CD4-positive, CD25-positive, alpha-beta regulatory T cell (primary cell): ENCODE results near the gene MRPL23. TPM values are rescaled to one million over a fixed set of nuclear protein-coding genes. Genes with fewer than 3 reads are reported as not detected.

ENCODE experiments used
- ATAC-seq, 2 donors: fragments of 150-1000 bp; cut with Tn5 transposase; one replicate each; pipeline ENCODE4 v1.10.0; 2021; ENCODE audit warnings: low read depth in 2 of 2, moderate number of reproducible peaks in 2 of 2, moderate library complexity in 1 of 2
- DNase-seq, 3 donors: peaks; one replicate each; pipeline versions ENCODE4 v3.0.0 to v3.0.0-alpha.2; 2012 to 2022; ENCODE audit warnings: mixed read lengths in 1 of 3
- H3K27ac ChIP-seq: one replicate; pipeline ENCODE4 v1.7.0; 2013; ENCODE audit warnings: mild to moderate bottlenecking, low read length; ENCODE audit not compliant: insufficient read depth, poor library complexity, severe bottlenecking
- H3K27me3 ChIP-seq: one replicate; pipeline ENCODE4 v1.7.0; 2013; ENCODE audit warnings: low read length; ENCODE audit not compliant: control insufficient read depth, insufficient read depth
- H3K36me3 ChIP-seq: one replicate; pipeline ENCODE4 v1.7.0; 2013; ENCODE audit warnings: mild to moderate bottlenecking, low read length, moderate library complexity; ENCODE audit not compliant: control insufficient read depth, insufficient read depth
- H3K4me1 ChIP-seq: 2 replicates; pipeline ENCODE4 v1.7.0; 2013; ENCODE audit warnings: mild to moderate bottlenecking, low read length; ENCODE audit not compliant: insufficient read depth, control insufficient read depth, poor library complexity, severe bottlenecking
- H3K4me3 ChIP-seq: one replicate; pipeline ENCODE4 v1.7.0; 2013; ENCODE audit warnings: low read depth, mild to moderate bottlenecking, low read length, moderate library complexity
- H3K9me3 ChIP-seq, 2 experiments: 1 replicate in 1 of 2; 2 replicates in 1 of 2; pipeline ENCODE4 v1.7.0; 2013; ENCODE audit warnings: low read length in 2 of 2, mild to moderate bottlenecking in 1 of 2, moderate library complexity in 1 of 2; ENCODE audit not compliant: control insufficient read depth in 2 of 2
- H3K27ac Mint-ChIP-seq, 3 donors: one replicate each; pipeline ENCODE4 v1.8.0; 2020 to 2022; ENCODE audit warnings: mild to moderate bottlenecking in 3 of 3, mixed read lengths in 3 of 3, moderate library complexity in 2 of 3
- H3K27me3 Mint-ChIP-seq: one replicate; pipeline ENCODE4 v1.8.0; 2022; ENCODE audit warnings: mild to moderate bottlenecking, mixed read lengths
- H3K36me3 Mint-ChIP-seq: one replicate; pipeline ENCODE4 v1.8.0; 2020; ENCODE audit warnings: mixed read lengths
- H3K4me1 Mint-ChIP-seq, 4 donors: one replicate each; pipeline ENCODE4 v1.8.0; 2020 to 2022; ENCODE audit warnings: mixed read lengths in 4 of 4, mild to moderate bottlenecking in 1 of 4
- H3K4me3 Mint-ChIP-seq, 4 donors: one replicate each; pipeline ENCODE4 v1.8.0; 2020 to 2022; ENCODE audit warnings: mild to moderate bottlenecking in 4 of 4, mixed read lengths in 4 of 4, moderate library complexity in 3 of 4
- H3K9me3 Mint-ChIP-seq, 7 donors: one replicate each; pipeline ENCODE4 v1.8.0; 2020 to 2022; ENCODE audit warnings: mixed read lengths in 7 of 7, mild to moderate bottlenecking in 3 of 7, moderate library complexity in 2 of 7
- polyA plus RNA-seq, 4 donors: library from polyadenylated mRNA; unstranded; fragments of 300-500 nt; fragmentation: Illumina TruSeq; gene quantifications; one replicate each; pipeline ENCODE4 v1.2.3, GENCODE V29; 2021
- total RNA-seq: library from RNA; stranded (reverse); gene quantifications from one replicate; pipeline ENCODE4 v1.2.3, GENCODE V29; 2022

Gene MRPL23
- total and polyA plus RNA-seq, 5 donors from 2014 or later = 19.8 to 84.1 (median 27.6) TPM

DNA sequence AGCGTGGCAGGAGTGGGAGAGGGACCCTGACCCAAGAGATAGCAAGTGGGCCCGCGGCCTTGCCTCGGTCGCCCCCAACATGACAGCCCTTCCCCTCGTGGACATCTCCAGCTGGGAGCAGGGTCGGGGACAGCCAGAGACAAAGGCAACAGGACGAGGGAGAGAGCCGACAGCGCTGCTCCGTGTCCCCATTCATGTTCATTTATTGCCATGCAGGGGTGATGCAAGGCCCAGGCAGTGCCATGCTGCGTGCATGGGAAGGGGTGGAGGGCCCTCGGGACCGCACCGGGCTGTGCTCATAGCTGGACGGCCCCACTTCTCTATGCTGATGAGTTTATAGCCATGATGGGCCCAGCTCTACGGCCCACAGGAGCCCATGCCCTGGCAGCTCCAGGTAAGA lies 12.7 kb downstream of the MRPL23 start:
- Mint-ChIP-seq H3K27me3 (no peaks in the 10 kb centered on the region), H3K9me3 (no peaks in the 10 kb centered on the region), H3K36me3 (no peaks in the 10 kb centered on the region), H3K4me3 (no peak overlapping the region), H3K27ac (no peak overlapping the region), H3K4me1 (no peaks in the 10 kb centered on the region)
- DNase-seq = no peak
- no peak for ATAC-seq
- no peaks in the 10 kb centered on the region for H3K36me3 ChIP-seq
- H3K9me3 ChIP-seq = no peaks in the 10 kb centered on the region
- no peaks in the 10 kb centered on the region for H3K27me3 ChIP-seq
- no peak overlapping the region for H3K4me3 ChIP-seq
- no peak overlapping the region for H3K27ac ChIP-seq
- no peaks in the 10 kb centered on the region for H3K4me1 ChIP-seq

DNA sequence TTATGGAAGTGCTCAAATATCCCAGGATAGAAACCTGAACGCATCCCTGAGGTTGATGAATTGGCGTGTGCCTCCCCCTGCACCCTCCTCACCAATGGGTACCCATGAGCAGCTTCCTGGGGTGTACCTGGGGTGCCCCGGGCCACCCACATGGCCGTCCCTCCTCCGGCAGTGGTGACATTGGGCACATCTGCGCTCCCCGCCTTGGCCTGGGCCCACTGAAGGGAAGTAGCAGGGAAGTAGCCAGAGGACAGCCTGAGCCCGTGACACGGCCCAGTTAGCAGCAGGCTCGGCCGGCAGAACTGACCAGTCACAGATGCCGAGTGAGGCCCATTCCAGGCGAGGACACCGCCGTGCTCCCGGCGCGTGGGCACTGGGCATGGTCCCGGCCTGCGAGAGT lies 16.7 kb downstream of the MRPL23 start:
- no peak overlapping the region for H3K27ac ChIP-seq
- Mint-ChIP-seq H3K9me3 (no peaks in the 10 kb centered on the region), H3K27me3 (no peaks in the 10 kb centered on the region), H3K4me1 (no peaks in the 10 kb centered on the region), H3K27ac (no peak overlapping the region), H3K36me3 (no peaks in the 10 kb centered on the region), H3K4me3 (no peak overlapping the region)
- ATAC-seq (no peak), DNase-seq (no peak)
- H3K4me1 ChIP-seq = no peaks in the 10 kb centered on the region
- no peaks in the 10 kb centered on the region for H3K9me3 ChIP-seq
- no peak overlapping the region for H3K4me3 ChIP-seq
- no peaks in the 10 kb centered on the region for H3K36me3 ChIP-seq
- H3K27me3 ChIP-seq = no peaks in the 10 kb centered on the region

DNA sequence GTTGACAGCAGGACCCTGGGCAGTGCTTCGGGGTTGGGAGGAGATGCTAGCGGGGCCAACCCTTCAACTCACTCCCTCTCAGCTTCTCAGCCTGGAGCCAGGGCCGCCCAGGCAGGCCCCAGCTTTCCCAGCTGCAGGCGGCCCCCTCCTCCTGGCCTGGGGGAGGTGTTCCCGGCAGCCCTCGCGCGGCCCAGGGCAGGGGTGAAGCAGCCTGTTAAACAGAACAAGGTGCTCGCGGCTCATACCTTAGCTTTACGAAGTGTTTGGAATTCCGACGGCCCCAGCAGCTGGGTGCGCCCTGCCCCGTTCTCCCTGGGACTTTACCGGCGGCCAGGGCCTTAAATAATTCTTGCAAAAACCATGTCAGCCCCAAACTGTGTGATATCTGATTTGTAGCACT lies 17.2 kb downstream of the MRPL23 start:
- H3K9me3 ChIP-seq = no peaks in the 10 kb centered on the region
- H3K4me1 Mint-ChIP-seq = no peaks in the 10 kb centered on the region
- ATAC-seq (no peak), DNase-seq (no peak)
- no peaks in the 10 kb centered on the region for H3K27me3 ChIP-seq
- no peak overlapping the region for H3K4me3 ChIP-seq
- no peaks in the 10 kb centered on the region for H3K4me1 ChIP-seq
- H3K4me3 Mint-ChIP-seq = no peak overlapping the region
- H3K27ac Mint-ChIP-seq = no peak overlapping the region
- no peak overlapping the region for H3K27ac ChIP-seq
- no peaks in the 10 kb centered on the region for H3K9me3 Mint-ChIP-seq
- no peaks in the 10 kb centered on the region for H3K27me3 Mint-ChIP-seq
- no peaks in the 10 kb centered on the region for H3K36me3 Mint-ChIP-seq
- no peaks in the 10 kb centered on the region for H3K36me3 ChIP-seq

DNA sequence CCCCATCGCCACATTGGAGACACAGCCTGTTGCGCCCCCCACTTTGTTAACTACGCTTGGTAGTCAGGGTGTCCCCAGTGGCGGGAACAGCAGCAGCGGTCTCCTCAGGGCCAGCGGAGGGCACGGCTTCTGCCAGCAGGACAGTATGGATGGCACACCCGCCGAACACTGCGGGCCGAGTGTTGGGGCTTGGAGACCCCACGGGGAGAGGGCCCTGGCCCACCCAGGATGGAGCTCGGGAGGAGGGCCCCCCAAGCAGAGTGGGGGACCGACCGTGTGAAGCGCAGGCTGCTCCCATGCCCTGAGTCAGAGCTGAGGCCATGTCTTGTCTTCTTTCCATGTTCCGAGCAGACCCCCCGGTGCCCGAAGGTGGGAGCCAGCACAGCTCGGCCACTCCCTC lies 17.8 kb downstream of the MRPL23 start:
- Mint-ChIP-seq H3K4me3 (no peak overlapping the region), H3K27me3 (no peaks in the 10 kb centered on the region), H3K9me3 (no peaks in the 10 kb centered on the region), H3K4me1 (no peaks in the 10 kb centered on the region), H3K36me3 (no peaks in the 10 kb centered on the region), H3K27ac (no peak overlapping the region)
- no peaks in the 10 kb centered on the region for H3K27me3 ChIP-seq
- H3K27ac ChIP-seq = no peak overlapping the region
- no peak overlapping the region for H3K4me3 ChIP-seq
- DNase-seq (no peak), ATAC-seq (no peak)
- H3K36me3 ChIP-seq = no peaks in the 10 kb centered on the region
- H3K4me1 ChIP-seq = no peaks in the 10 kb centered on the region
- H3K9me3 ChIP-seq = no peaks in the 10 kb centered on the region

DNA sequence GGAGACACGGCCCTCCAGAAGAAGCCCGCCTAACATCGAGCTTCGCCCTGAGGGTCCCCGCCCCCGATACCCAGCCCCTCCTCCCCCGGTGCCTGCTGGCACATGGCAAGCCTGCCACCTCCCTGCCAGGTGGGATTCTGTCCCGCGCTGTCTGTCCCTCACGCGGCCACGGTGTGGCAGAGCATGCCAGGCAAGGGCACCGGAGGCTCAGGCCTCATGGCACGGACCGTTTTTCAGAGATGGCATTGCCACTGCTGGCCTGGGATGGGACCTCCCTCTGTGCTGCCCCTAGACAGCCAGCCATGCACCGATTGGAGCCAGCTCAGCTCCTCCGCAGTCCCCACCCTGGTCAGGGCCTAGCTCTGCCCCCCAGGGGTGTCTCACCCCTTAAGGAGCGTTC lies 19.4 kb downstream of the MRPL23 start:
- H3K4me3 ChIP-seq = no peak overlapping the region
- ATAC-seq (no peak), DNase-seq (no peak)
- no peaks in the 10 kb centered on the region for H3K4me1 Mint-ChIP-seq
- H3K27ac Mint-ChIP-seq = no peak overlapping the region
- no peak overlapping the region for H3K27ac ChIP-seq
- H3K27me3 Mint-ChIP-seq = no peaks in the 10 kb centered on the region
- no peaks in the 10 kb centered on the region for H3K4me1 ChIP-seq
- H3K36me3 ChIP-seq = no peaks in the 10 kb centered on the region
- H3K9me3 ChIP-seq = no peaks in the 10 kb centered on the region
- H3K36me3 Mint-ChIP-seq = no peaks in the 10 kb centered on the region
- H3K9me3 Mint-ChIP-seq = no peaks in the 10 kb centered on the region
- H3K27me3 ChIP-seq = no peaks in the 10 kb centered on the region
- no peak overlapping the region for H3K4me3 Mint-ChIP-seq

DNA sequence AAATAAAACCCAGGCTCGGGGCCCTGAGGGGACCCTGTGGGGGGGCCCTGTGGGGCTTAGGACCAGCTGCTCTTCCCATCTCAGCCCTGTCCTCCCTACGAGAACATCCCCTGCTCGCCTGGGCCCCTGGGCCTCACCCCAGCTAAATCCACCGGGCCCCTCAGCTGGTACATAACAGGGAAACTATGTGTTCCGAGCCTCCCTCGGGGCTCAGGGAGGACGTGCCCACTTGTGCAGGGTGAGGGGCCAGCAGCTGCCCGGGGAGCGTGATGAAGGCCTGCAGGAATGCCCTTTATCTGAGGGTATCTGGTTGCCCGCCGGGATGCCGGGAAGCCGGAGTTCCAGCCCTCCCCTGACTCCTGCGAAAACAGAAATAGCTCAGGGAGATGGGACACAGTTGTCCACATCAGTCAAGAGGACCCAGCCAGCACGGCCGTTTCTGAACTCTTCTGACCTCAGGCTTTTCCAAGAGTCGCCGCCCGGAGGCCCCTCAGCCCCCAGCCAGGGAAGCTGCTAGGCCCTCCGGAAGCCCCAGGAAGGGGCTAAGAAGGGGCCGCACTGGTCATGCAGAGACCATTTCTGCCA lies 20.6 kb downstream of the MRPL23 start:
- Mint-ChIP-seq H3K4me1 (no peaks in the 10 kb centered on the region), H3K36me3 (no peaks in the 10 kb centered on the region), H3K27me3 (no peaks in the 10 kb centered on the region), H3K4me3 (no peak overlapping the region), H3K9me3 (no peaks in the 10 kb centered on the region), H3K27ac (no peak overlapping the region)
- no peak for ATAC-seq
- Histone ChIP-seq H3K27ac (no peak overlapping the region), H3K27me3 (no peaks in the 10 kb centered on the region), H3K4me1 (no peaks in the 10 kb centered on the region), H3K9me3 (no peaks in the 10 kb centered on the region), H3K36me3 (no peaks in the 10 kb centered on the region), H3K4me3 (no peak overlapping the region)
- DNase-seq = no peak

DNA sequence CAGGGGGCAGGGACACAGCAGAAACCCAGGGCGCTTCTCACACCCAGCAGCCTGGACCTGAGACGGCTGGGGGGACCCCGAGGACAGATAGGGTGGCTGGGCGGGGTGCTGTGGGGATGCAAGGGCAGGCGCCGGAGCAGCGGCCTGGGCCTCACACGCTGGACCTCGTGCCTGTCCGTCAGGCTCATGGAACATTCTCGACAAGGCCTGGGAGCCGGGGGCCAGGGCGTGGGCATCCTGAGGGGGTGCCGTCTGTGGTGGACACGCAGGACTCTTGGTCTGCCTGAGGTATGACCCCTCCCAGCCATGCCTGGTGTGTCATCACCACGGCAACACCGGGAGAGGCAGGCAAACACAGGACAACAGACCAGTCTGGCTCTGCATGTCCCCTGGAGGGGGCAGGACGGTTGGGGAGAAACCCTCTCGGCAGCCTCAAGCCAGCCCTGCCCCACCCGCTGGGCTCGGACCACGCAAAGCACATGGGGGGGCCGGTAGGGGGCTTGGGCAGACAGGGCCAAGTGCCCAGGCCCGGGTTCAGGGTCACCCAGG lies 21.4 kb downstream of the MRPL23 start:
- H3K4me1 Mint-ChIP-seq = no peaks in the 10 kb centered on the region
- H3K4me3 ChIP-seq = no peak overlapping the region
- no peak overlapping the region for H3K27ac Mint-ChIP-seq
- no peaks in the 10 kb centered on the region for H3K27me3 ChIP-seq
- no peaks in the 10 kb centered on the region for H3K36me3 ChIP-seq
- H3K4me3 Mint-ChIP-seq = no peak overlapping the region
- no peak overlapping the region for H3K27ac ChIP-seq
- no peaks in the 10 kb centered on the region for H3K36me3 Mint-ChIP-seq
- no peaks in the 10 kb centered on the region for H3K4me1 ChIP-seq
- no peaks in the 10 kb centered on the region for H3K27me3 Mint-ChIP-seq
- DNase-seq (no peak), ATAC-seq (no peak)
- no peaks in the 10 kb centered on the region for H3K9me3 Mint-ChIP-seq
- no peaks in the 10 kb centered on the region for H3K9me3 ChIP-seq

DNA sequence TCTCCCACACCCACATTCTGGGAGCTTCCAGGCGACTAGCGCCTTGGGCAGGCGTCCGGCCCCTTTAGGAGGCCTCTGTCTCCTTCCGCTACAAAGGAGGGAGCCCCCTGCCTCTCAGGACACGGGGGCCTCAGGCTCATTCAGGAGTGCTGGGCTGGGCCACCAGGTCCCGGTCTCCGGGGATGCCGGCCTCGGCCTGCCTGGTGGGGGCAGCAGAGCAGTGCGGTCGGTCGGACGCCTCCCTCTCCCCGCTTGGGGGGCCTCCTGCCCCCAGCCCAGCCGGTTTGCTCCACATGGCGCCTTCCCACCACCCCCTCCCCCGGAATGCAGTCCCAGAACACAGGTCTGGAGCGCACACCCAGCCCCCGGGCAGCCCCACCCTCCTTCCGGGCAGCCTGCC lies 21.9 kb downstream of the MRPL23 start:
- Histone ChIP-seq H3K4me3 (no peak overlapping the region), H3K9me3 (no peaks in the 10 kb centered on the region), H3K27ac (no peak overlapping the region), H3K36me3 (no peaks in the 10 kb centered on the region), H3K4me1 (no peaks in the 10 kb centered on the region), H3K27me3 (no peaks in the 10 kb centered on the region)
- H3K36me3 Mint-ChIP-seq = no peaks in the 10 kb centered on the region
- DNase-seq (no peak), ATAC-seq (no peak)
- no peaks in the 10 kb centered on the region for H3K9me3 Mint-ChIP-seq
- H3K27ac Mint-ChIP-seq = no peak overlapping the region
- H3K4me3 Mint-ChIP-seq = no peak overlapping the region
- no peaks in the 10 kb centered on the region for H3K27me3 Mint-ChIP-seq
- no peaks in the 10 kb centered on the region for H3K4me1 Mint-ChIP-seq
